Fibroblast of mammary gland (primary cell): ENCODE data around the gene ARGLU1.

Experiments used
- DNase-seq: peaks from one replicate; pipeline ENCODE4 v3.0.0-alpha.2; 2010; ENCODE audit warnings: low read depth
- H3K4me3 ChIP-seq: 2 replicates; pipeline ENCODE4 v1.5.1; 2011; ENCODE audit warnings: low read depth, mild to moderate bottlenecking, low read length, moderate library complexity; ENCODE audit not compliant: control insufficient read depth
- TF ChIP-seq, protein P1 (sequence below): conservative IDR thresholded peaks from 2 replicates; pipeline ENCODE4 v1.5.1; 2011; ENCODE audit warnings: low read depth, low read length, inconsistent platforms; ENCODE audit not compliant: control insufficient read depth, insufficient read depth

ARGLU1 gene

DNA sequence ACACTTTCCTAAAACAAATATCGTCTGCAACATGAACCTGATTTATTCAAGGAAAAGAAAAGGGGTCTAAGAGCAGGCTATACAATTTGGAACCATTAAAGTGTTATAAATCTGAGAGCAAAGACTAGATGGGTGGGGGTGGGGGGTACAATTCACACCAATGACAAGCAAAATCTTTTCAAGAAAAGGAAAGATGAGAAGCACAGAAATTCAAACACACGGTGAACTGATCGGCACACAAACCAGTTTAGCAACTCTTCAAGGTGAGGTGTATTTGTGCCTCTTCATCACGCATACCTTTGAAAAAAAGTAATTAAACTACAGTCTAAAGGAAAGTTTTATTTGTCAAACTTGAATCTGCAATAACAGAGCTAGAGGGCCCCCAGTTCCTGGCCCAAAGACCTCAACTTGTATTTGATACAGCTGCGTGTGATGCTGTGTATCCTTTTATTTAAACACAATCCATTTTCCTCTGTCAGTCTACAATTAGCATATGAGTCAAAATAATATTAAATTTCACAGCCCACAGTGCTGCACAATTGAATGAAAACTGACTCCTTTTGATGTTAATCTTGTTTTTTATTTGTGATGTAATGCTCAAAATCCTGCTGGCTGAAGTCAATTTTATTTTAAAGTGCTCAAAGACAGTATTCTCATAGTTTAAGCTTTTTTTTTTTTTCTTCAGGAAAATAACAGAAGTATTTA, 46.7 kb downstream of the ARGLU1 start:
- TF ChIP-seq, protein P1, sequence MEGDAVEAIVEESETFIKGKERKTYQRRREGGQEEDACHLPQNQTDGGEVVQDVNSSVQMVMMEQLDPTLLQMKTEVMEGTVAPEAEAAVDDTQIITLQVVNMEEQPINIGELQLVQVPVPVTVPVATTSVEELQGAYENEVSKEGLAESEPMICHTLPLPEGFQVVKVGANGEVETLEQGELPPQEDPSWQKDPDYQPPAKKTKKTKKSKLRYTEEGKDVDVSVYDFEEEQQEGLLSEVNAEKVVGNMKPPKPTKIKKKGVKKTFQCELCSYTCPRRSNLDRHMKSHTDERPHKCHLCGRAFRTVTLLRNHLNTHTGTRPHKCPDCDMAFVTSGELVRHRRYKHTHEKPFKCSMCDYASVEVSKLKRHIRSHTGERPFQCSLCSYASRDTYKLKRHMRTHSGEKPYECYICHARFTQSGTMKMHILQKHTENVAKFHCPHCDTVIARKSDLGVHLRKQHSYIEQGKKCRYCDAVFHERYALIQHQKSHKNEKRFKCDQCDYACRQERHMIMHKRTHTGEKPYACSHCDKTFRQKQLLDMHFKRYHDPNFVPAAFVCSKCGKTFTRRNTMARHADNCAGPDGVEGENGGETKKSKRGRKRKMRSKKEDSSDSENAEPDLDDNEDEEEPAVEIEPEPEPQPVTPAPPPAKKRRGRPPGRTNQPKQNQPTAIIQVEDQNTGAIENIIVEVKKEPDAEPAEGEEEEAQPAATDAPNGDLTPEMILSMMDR: no peak
- no peak for DNase-seq
- no peak overlapping the region for H3K4me3 ChIP-seq

DNA sequence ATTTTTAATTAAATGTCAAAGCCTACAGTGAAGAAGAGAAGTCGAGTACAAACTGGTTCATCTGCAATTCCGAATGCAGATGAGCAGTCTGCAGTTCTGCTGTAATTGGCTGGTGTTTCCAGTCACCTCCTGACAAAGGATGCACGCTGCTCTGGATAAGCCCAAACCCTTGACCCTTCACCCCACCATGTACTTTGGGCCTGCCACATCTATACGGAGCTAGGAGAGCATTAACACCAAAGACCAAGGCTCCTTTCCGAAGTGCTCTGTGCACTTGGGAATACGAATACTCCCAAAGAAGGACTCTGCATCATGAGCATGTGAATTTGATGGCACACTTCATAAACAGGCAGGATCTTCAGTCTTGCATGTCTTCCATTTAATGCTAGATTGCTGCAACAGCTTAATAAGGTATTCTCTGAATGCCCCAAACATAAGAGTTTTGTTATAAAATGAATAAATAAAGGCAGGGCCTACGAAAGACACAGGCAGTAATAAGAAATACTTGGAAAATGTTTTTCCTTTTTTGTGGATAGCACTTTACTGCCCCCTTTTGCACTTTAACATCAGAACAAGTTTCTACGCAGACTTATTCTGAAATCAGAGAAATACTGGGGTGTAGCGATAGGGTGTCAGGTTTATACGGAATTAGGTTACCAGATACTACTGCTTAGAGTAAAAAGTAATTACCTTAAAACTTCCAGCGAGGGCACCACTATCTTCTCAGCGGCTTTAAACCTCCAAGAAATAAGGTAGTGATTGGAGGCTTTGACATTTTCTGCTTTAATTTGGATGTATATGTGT, 47.5 kb downstream of the ARGLU1 start:
- TF ChIP-seq, protein P1: peak; percentile 47
- H3K4me3 ChIP-seq: no peak overlapping the region
- DNase-seq: peak; percentile 62

DNA sequence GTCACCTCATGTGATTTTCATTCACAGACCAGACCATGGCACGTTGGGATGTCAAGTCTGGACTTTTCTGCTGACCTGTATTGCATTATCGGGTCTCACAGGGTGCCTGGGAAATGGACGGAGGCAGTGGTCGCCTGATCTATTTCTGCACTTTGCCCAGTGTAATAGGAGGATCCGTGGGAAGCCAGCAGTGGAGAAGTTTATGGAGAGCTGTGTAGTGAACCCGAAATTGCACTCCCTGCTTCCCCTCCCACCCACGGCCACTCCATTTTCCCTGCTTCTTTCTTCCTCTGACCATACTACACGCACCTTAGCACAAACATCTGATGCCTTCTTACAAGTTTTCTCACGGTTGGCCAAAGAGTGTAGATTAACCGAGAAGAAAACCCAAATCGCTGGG, 49.4 kb downstream of the ARGLU1 start:
- no peak overlapping the region for H3K4me3 ChIP-seq
- DNase-seq: no peak
- TF ChIP-seq, protein P1: no peak

DNA sequence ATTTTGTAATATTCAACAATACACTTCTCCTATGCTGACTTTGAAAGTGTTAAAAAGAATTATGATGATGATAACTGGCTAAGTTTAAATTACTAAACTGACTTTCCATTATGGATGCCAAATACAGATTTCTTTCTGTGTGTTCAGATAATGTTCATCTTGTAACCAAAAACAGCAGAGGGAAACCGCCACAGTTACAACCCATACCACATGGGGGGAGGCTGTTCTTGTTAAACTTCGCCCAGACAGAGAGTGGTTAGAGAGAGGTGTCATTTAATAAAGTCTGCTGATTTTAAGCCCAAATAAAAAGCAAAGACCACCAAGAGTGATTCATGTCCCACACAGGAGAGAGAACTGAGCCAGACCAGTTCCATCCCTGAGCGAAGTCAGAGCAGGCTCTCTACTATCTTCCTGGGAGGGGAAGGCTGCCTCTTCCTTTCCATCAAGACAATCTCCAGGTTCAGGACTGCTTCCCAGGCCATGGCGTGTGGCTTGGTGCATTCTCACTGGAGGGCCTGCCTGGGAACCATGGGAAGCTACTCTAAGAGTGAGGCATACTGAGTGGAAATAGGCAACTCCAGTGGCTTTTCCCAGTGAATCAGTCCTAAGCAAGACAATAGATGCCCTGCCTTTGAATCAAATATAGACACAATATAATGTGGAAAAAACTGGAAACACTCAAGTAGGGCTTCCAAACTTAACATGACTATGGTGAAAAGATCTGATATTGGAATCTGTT, 50.7 kb downstream of the ARGLU1 start:
- TF ChIP-seq, protein P1: no peak
- H3K4me3 ChIP-seq: no peak overlapping the region
- DNase-seq: no peak

DNA sequence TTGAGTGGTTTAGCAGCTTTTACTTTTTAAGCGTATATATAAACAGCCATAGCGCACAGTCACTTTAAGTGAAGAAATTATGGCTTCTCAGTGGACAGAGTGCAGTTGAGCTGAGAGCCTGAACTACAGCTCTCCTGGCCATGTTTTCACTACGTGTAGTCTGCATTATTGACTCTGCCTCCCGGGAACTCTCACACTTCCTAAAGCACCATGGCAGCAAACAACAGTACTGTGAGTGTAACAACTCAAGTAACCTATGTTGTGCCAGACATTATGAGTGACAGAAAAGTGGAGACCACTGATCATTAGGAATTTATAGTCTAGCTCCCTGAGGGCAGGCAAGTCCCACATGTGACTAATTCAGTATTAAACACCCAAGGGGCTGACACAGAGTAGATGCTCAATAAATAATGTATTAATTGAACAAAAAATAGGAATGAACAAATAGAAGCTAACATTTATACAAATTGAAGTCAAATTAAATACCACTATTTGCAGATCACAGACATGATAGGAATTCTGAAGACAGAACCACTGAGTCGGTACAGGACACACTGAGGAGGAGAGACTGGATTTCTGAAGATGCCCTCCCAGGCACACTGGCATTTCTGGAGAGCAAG, 52.2 kb downstream of the ARGLU1 start:
- DNase-seq: no peak
- no peak overlapping the region for H3K4me3 ChIP-seq
- TF ChIP-seq, protein P1: no peak

DNA sequence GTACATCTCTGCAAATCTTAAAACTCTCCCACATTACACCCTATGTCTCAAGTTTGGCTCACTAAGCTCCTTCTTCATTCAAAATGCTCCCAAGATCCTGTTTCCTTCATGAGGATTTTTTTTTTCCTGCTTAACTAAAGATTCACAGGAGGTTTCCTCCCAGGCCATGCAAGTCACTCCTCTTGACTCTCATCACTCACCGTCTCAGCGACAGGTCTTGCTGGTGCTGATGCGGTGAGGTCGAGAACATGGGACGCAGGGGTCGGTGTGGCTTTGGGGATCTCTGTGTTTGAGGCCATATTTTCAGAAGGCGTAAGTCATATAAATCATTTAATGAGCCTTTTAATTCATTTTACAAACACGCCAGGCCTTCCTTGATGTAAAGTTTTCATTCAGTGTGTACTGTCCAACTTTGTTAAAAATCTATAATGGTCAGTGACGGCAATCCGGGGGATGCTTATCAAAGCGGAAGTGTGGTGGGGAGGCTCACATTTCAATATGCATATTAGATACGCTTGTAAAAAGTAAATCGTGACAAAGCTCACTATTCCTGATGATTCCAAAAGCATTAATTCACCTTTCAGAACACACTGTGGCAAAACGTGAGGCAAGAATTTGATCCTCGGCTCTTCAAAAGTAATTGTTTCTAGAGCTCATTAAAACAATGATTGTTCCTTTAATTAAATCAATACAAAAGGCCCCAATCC, 52.9 kb downstream of the ARGLU1 start:
- no peak overlapping the region for H3K4me3 ChIP-seq
- no peak for DNase-seq
- TF ChIP-seq, protein P1: no peak
